NB4 (cell line): Measurements from ENCODE around the gene HOXC4.

Source experiments
- CTCF ChIP-seq: IDR thresholded peaks from one replicate; pipeline ENCODE4 v1.5.1; 2012; ENCODE audit warnings: low read depth, low read length
- MYC ChIP-seq: IDR thresholded peaks from 2 replicates; pipeline ENCODE4 v1.6.1; 2011; ENCODE audit warnings: low read depth, low read length
- POLR2A ChIP-seq: IDR thresholded peaks from 2 replicates; pipeline ENCODE4 v1.6.1; 2011; ENCODE audit warnings: mild to moderate bottlenecking; ENCODE audit not compliant: insufficient read length; ENCODE audit errors: extremely low read depth

- TF ChIP-seq CTCF (no peak), POLR2A (no peak), MYC (no peak)
Measured at GRCh38 chr12:54011665-54012532, 41.7 kb upstream of the HOXC4 start.
